Measurements from ENCODE around the gene ATP6AP1.

ATP6AP1 gene

GRCh38 chrX:154449618-154450017 lies 21.1 kb downstream of the ATP6AP1 start:
- DNase-seq: no peak

- no peak for DNase-seq
These were observed 21.8 kb downstream of the ATP6AP1 start for GRCh38 chrX:154450312-154450711.

- DNase-seq: no peak
These were observed 24.3 kb downstream of the ATP6AP1 start for GRCh38 chrX:154452823-154453222.

GRCh38 chrX:154457491-154458115 lies 29.1 kb downstream of the ATP6AP1 start:
- DNase-seq: peak; percentile 67

- DNase-seq: peak; percentile 62
These were observed 29.9 kb downstream of the ATP6AP1 start, which contains the start of gene PLXNA3 for GRCh38 chrX:154458116-154458953. TSS of gene PLXNA3 (plus strand) at chrX:154458281. CDS start at chrX:154460184, 1,903 bp downstream.

GRCh38 chrX:154458954-154459778 lies 30.7 kb downstream of the ATP6AP1 start:
- no peak for DNase-seq

- no peak for DNase-seq
These were observed 31.4 kb downstream of the ATP6AP1 start for GRCh38 chrX:154459832-154460231.

GRCh38 chrX:154460326-154460725 lies 31.8 kb downstream of the ATP6AP1 start:
- DNase-seq: no peak

GRCh38 chrX:154462396-154462795 lies 33.9 kb downstream of the ATP6AP1 start:
- DNase-seq: no peak

GRCh38 chrX:154463611-154464220 lies 35.2 kb downstream of the ATP6AP1 start:
- no peak for DNase-seq

GRCh38 chrX:154464806-154465365 lies 36.4 kb downstream of the ATP6AP1 start:
- no peak for DNase-seq

- DNase-seq: no peak
These were observed 37.1 kb downstream of the ATP6AP1 start for GRCh38 chrX:154465601-154466000.

- no peak for DNase-seq
These were observed 37.6 kb downstream of the ATP6AP1 start for GRCh38 chrX:154466036-154466435.

- DNase-seq: no peak
These were observed 38.4 kb downstream of the ATP6AP1 start for GRCh38 chrX:154466907-154467306.

GRCh38 chrX:154467556-154467955 lies 39.1 kb downstream of the ATP6AP1 start:
- no peak for DNase-seq

- no peak for DNase-seq
These were observed 39.7 kb downstream of the ATP6AP1 start for GRCh38 chrX:154468217-154468616.

GRCh38 chrX:154469114-154469513 lies 40.6 kb downstream of the ATP6AP1 start:
- DNase-seq: no peak

GRCh38 chrX:154469880-154470279 lies 41.4 kb downstream of the ATP6AP1 start:
- DNase-seq: no peak

GRCh38 chrX:154470434-154470833 lies 42.0 kb downstream of the ATP6AP1 start:
- no peak for DNase-seq

GRCh38 chrX:154470914-154471568 lies 42.6 kb downstream of the ATP6AP1 start:
- DNase-seq: no peak

- DNase-seq: no peak
These were observed 43.6 kb downstream of the ATP6AP1 start for GRCh38 chrX:154471839-154472684.
